C4-2B (cell line): ENCODE data around the gene PRR23E.

Experiments used
- CTCF ChIP-seq: fragments of 450-650 bp; conservative IDR thresholded peaks from 2 replicates; pipeline ENCODE4 v1.5.1; 2017; ENCODE audit warnings: mild to moderate bottlenecking
- ZFX ChIP-seq: fragments of 450-650 bp; IDR thresholded peaks from 2 replicates; pipeline ENCODE4 v1.6.1; 2017

DNA sequence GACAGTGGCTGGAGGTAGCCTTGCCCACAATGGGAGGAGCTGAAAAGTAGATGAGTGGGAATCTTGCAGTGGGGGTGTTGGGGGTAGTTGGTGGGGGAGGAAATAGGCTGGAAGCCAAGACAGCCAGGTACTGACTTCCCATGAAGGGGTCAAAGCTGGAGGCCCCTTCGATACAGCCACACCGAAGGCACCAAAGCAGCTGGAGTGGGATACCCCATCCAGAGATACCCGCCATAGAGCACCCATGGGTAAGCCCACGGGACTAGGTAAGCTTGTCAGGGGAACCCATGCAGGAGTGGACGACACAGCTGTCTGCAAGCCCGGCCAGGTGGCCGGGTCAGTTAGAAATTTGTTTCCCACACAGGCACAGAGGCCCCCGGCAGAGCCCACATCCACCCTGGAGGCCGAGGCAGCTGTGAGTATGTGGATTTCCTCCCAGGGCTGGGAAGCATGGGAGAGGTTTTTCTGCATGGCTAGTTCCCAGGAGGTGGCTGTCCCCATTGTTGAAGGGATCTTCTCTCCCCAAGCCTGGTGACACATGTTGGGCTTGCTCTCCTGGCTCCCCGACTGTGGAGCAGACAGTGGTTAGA lies 28.6 kb downstream of the PRR23E start:
- TF ChIP-seq CTCF, result no peak
- TF ChIP-seq ZFX, result no peak
